ENCODE results near the gene NUDT5. TPM values are rescaled to one million over a fixed set of nuclear protein-coding genes. Genes with fewer than 3 reads are reported as not detected.
A peak's percentile ranks its signal among the peaks of the same experiment; 100 is the strongest.

The NUDT5 gene
- total and polyA plus RNA-seq, 2 donors (not counting 1 experiment from before 2014, with no cell fraction given): 25.9 to 39.9 TPM

GRCh38 chr10:12218991-12219390, 23.3 kb upstream of the NUDT5 start:
- DNase-seq: no peak
- no peak for ATAC-seq (ENCODE audit: low read depth)
- H3K9ac ChIP-seq (ENCODE audit: low read length): no peak overlapping the region
- no peak overlapping the region for H3K27ac ChIP-seq (ENCODE audit: low read length in 2 of 2)
- peaks cover 14% of the 10 kb centered on the region for H3K4me1 Mint-ChIP-seq
- 97% methylated on average over 8 of the region's 8 CpGs for WGBS (ENCODE audit: insufficient coverage)
- POLR2A ChIA-PET: no interaction called here
- H3K79me2 ChIP-seq (ENCODE audit: control insufficient read depth, insufficient read depth, low read length): peaks cover 65% of the 10 kb centered on the region
- H3K9me3 Mint-ChIP-seq (ENCODE audit: insufficient read depth): no peaks in the 10 kb centered on the region
- no peak overlapping the region for H3K4me2 ChIP-seq (replicated peaks; ENCODE audit: low read depth, low read length, poor library complexity, severe bottlenecking)
- H3K27ac Mint-ChIP-seq: no peak overlapping the region
- H3K36me3 ChIP-seq (replicated peaks in 1 of 2; ENCODE audit: control extremely low read depth in 1 of 2, control insufficient read depth in 1 of 2, extremely low read depth in 1 of 2, insufficient read depth in 2 of 2, low read length in 1 of 2): peaks cover 18 to 52% of the 10 kb centered on the region in 2 experiments
- H3K9me3 ChIP-seq (ENCODE audit: control extremely low read depth in 1 of 3, control insufficient read depth in 2 of 3, insufficient read depth in 1 of 3, low read length in 2 of 3): no peaks in the 10 kb centered on the region
- TF ChIP-seq, protein P1, sequence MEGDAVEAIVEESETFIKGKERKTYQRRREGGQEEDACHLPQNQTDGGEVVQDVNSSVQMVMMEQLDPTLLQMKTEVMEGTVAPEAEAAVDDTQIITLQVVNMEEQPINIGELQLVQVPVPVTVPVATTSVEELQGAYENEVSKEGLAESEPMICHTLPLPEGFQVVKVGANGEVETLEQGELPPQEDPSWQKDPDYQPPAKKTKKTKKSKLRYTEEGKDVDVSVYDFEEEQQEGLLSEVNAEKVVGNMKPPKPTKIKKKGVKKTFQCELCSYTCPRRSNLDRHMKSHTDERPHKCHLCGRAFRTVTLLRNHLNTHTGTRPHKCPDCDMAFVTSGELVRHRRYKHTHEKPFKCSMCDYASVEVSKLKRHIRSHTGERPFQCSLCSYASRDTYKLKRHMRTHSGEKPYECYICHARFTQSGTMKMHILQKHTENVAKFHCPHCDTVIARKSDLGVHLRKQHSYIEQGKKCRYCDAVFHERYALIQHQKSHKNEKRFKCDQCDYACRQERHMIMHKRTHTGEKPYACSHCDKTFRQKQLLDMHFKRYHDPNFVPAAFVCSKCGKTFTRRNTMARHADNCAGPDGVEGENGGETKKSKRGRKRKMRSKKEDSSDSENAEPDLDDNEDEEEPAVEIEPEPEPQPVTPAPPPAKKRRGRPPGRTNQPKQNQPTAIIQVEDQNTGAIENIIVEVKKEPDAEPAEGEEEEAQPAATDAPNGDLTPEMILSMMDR (IDR thresholded peaks at IDR 0.05): no peak
- TF ChIP-seq EZH2 (IDR thresholded peaks at IDR 0.05; ENCODE audit: borderline replicate concordance, insufficient read depth, low read depth, low read length, poor library complexity, severe bottlenecking): no peak
- no peak overlapping the region for H3K4me3 Mint-ChIP-seq
- H3K4me1 ChIP-seq (ENCODE audit: control insufficient read depth in 2 of 2, insufficient read depth in 2 of 2, low read length in 2 of 2): peaks cover 10 to 12% of the 10 kb centered on the region in 2 donors
- no peak overlapping the region for H3K4me3 ChIP-seq (ENCODE audit: control extremely low read depth in 1 of 5, extremely low read depth in 1 of 5, insufficient read depth in 1 of 5, low read depth in 2 of 5, low read length in 4 of 5)
- no peaks in the 10 kb centered on the region for H3K27me3 ChIP-seq (replicated peaks in 1 of 4; ENCODE audit: control extremely low read depth in 1 of 4, control insufficient read depth in 3 of 4, insufficient read depth in 4 of 4, low read length in 3 of 4)
- no peaks in the 10 kb centered on the region for H3K27me3 Mint-ChIP-seq
- CTCF ChIA-PET: interaction anchor here (1.2 to 1.3 kb wide), 3 partner anchors 19 to 438 kb away, joined by 3 to 6 read pairs (median 4); partner anchors contain the start of genes CDC123 and NUDT5
- no peak overlapping the region for H2AFZ ChIP-seq (ENCODE audit: insufficient read depth, low read depth, low read length, poor library complexity, severe bottlenecking)
- no peaks in the 10 kb centered on the region for H4K20me1 ChIP-seq (ENCODE audit: control insufficient read depth, insufficient read depth, low read length, poor library complexity, severe bottlenecking)
- intact Hi-C loops (cut with micrococcal nuclease): no loop called here

GRCh38 chr10:12214763-12215218, 19.1 kb upstream of the NUDT5 start:
- Histone ChIP-seq H4K20me1 (ENCODE audit: control insufficient read depth, insufficient read depth, low read length, poor library complexity, severe bottlenecking) (no peaks in the 10 kb centered on the region), H2AFZ (ENCODE audit: insufficient read depth, low read depth, low read length, poor library complexity, severe bottlenecking) (peak overlapping the region; percentile 72), H3K4me2 (replicated peaks; ENCODE audit: low read depth, low read length, poor library complexity, severe bottlenecking) (peak overlapping the region; percentile 62), H3K27ac (ENCODE audit: low read length in 2 of 2) (peak overlapping the region; percentile 53 to 80), H3K4me1 (ENCODE audit: control insufficient read depth in 2 of 2, insufficient read depth in 2 of 2, low read length in 2 of 2) (peaks cover 10 to 12% of the 10 kb centered on the region in 2 donors), H3K36me3 (replicated peaks in 1 of 2; ENCODE audit: control extremely low read depth in 1 of 2, control insufficient read depth in 1 of 2, extremely low read depth in 1 of 2, insufficient read depth in 2 of 2, low read length in 1 of 2) (peaks cover 23 to 60% of the 10 kb centered on the region in 2 experiments), H3K27me3 (replicated peaks in 1 of 4; ENCODE audit: control extremely low read depth in 1 of 4, control insufficient read depth in 3 of 4, insufficient read depth in 4 of 4, low read length in 3 of 4) (no peaks in the 10 kb centered on the region), H3K4me3 (ENCODE audit: control extremely low read depth in 1 of 5, extremely low read depth in 1 of 5, insufficient read depth in 1 of 5, low read depth in 2 of 5, low read length in 4 of 5) (peak overlapping the region in 4 of 5 experiments; percentile 9 to 42 (median 34)), H3K79me2 (ENCODE audit: control insufficient read depth, insufficient read depth, low read length) (peaks cover 52% of the 10 kb centered on the region), H3K9me3 (ENCODE audit: control extremely low read depth in 1 of 3, control insufficient read depth in 2 of 3, insufficient read depth in 1 of 3, low read length in 2 of 3) (no peaks in the 10 kb centered on the region), H3K9ac (ENCODE audit: low read length) (peak overlapping the region; percentile 48)
- intact Hi-C loops (cut with micrococcal nuclease): loop anchor here (1.0 to 2.0 kb wide), 4 partner anchors 19 to 497 kb away; partner anchors contain the start of gene NUDT5
- no peaks in the 10 kb centered on the region for H3K9me3 Mint-ChIP-seq (ENCODE audit: insufficient read depth)
- peak overlapping the region; percentile 92 for H3K27ac Mint-ChIP-seq
- CTCF ChIA-PET: interaction anchor here (0.7 to 6.8 kb wide), 55 partner anchors 9 to 884 kb away, joined by 3 to 122 read pairs (median 5); partner anchors contain the start of genes CAMK1D, CDC123 and NUDT5
- DNase-seq (peak; percentile 83), ATAC-seq (ENCODE audit: low read depth) (peak; percentile 24)
- no peaks in the 10 kb centered on the region for H3K27me3 Mint-ChIP-seq
- H3K4me3 Mint-ChIP-seq: peak overlapping the region; percentile 80
- POLR2A ChIA-PET: interaction anchor here (1.4 kb wide), 1 partner anchor 19 kb away, joined by 4 read pairs; the partner anchor contains the start of genes CDC123 and NUDT5
- WGBS (ENCODE audit: insufficient coverage): no CpG with 5 or more reads among the region's 6 CpGs
- H3K4me1 Mint-ChIP-seq: peaks cover 14% of the 10 kb centered on the region
- TF ChIP-seq, protein P1 (IDR thresholded peaks at IDR 0.05): peak; percentile 90
- no peak for TF ChIP-seq EZH2 (IDR thresholded peaks at IDR 0.05; ENCODE audit: borderline replicate concordance, insufficient read depth, low read depth, low read length, poor library complexity, severe bottlenecking)
